H1 (cell line): Measurements from ENCODE around the gene ABLIM1. TPM values are rescaled to one million over a fixed set of nuclear protein-coding genes. Genes with fewer than 3 reads are reported as not detected.

Experiments used
- CTCF ChIA-PET: fragments of 300-600 bp; sonication (Branson Sonifier 250); formaldehyde crosslinking; loops from one replicate; lab custom pipeline; 2021; ENCODE audit not compliant: partially characterized antibody; lab: Charles Lee
- POLR2A ChIA-PET: fragments of 300-600 bp; sonication (Branson Sonifier 250); formaldehyde crosslinking; loops from one replicate; lab custom pipeline; 2021; ENCODE audit warnings: inconsistent platforms; ENCODE audit not compliant: partially characterized antibody; lab: Charles Lee
- DNase-seq, 2 experiments: peaks; one replicate each; pipeline versions ENCODE4 v3.0.0 to v3.0.0-alpha.2; 2010 to 2022; ENCODE audit warnings: low spot score in 2 of 2, low read depth in 1 of 2, mixed read lengths in 1 of 2
- FAIRE-seq: peaks from 2 replicates; lab custom pipeline; 2011; peaks lifted over from hg19 to GRCh38; lab: Jason Lieb, UNC
- H2AFZ ChIP-seq: 2 replicates; pipeline ENCODE4 v1.8.1; 2012; ENCODE audit warnings: low read length, inconsistent platforms
- H2AK5ac ChIP-seq: 2 replicates; pipeline ENCODE4 v1.6.1; 2013; ENCODE audit warnings: low read depth, low read length
- H2BK120ac ChIP-seq: replicated peaks from 2 replicates; pipeline ENCODE3; 2013; ENCODE audit warnings: low read depth, low read length, inconsistent platforms
- H2BK12ac ChIP-seq: 2 replicates; pipeline ENCODE4 v1.6.1; 2013; ENCODE audit warnings: low read depth, low read length
- H2BK15ac ChIP-seq: 2 replicates; pipeline ENCODE4 v1.6.1; 2013; ENCODE audit warnings: low read length
- H2BK20ac ChIP-seq: 2 replicates; pipeline ENCODE4 v1.6.1; 2013; ENCODE audit warnings: low read length
- H2BK5ac ChIP-seq: 2 replicates; pipeline ENCODE4 v1.6.1; 2013; ENCODE audit warnings: low read depth, low read length
- H3K14ac ChIP-seq: 2 replicates; pipeline ENCODE4 v1.6.1; 2013; ENCODE audit warnings: inconsistent platforms; ENCODE audit not compliant: insufficient read length
- H3K18ac ChIP-seq: 2 replicates; pipeline ENCODE4 v1.6.1; 2013; ENCODE audit warnings: low read length; ENCODE audit errors: extremely low read depth
- H3K23ac ChIP-seq: 2 replicates; pipeline ENCODE4 v1.6.1; 2013; ENCODE audit warnings: inconsistent platforms; ENCODE audit not compliant: insufficient read length
- H3K23me2 ChIP-seq: 2 replicates; pipeline ENCODE4 v1.6.1; 2013; ENCODE audit warnings: low read depth, low read length
- H3K27ac ChIP-seq: 2 replicates; pipeline ENCODE4 v1.6.1; 2011; ENCODE audit warnings: low read depth, low read length, inconsistent platforms
- H3K27me3 ChIP-seq, 4 experiments: replicated peaks in 1 of 4; 1 replicate in 1 of 4; 2 replicates in 3 of 4; pipeline versions ENCODE4 v1.6.1 to v1.8.1; 2011 to 2013; ENCODE audit warnings: low read length in 3 of 4, mild to moderate bottlenecking in 3 of 4, inconsistent platforms in 2 of 4, mixed read lengths in 2 of 4, moderate library complexity in 1 of 4; ENCODE audit not compliant: control insufficient read depth in 3 of 4, insufficient read depth in 3 of 4; ENCODE audit errors: extremely low read depth in 1 of 4
- H3K36me3 ChIP-seq, 4 experiments: 2 replicates each; pipeline versions ENCODE4 v1.6.1 to v1.8.1; 2011 to 2013; ENCODE audit warnings: mild to moderate bottlenecking in 4 of 4, low read length in 3 of 4, moderate library complexity in 2 of 4, control low read depth in 1 of 4, inconsistent platforms in 1 of 4; ENCODE audit not compliant: insufficient read depth in 4 of 4, control insufficient read depth in 2 of 4
- H3K4ac ChIP-seq: replicated peaks from 2 replicates; pipeline ENCODE3; 2013; ENCODE audit warnings: low read length, low read depth, mixed read lengths, inconsistent platforms; ENCODE audit not compliant: insufficient read length
- H3K4me1 ChIP-seq, 4 experiments: replicated peaks in 1 of 4; 1 replicate in 1 of 4; 2 replicates in 3 of 4; pipeline versions ENCODE4 v1.6.1 to v1.8.1; 2011 to 2013; ENCODE audit warnings: low read length in 3 of 4, inconsistent platforms in 2 of 4, mixed read lengths in 1 of 4; ENCODE audit not compliant: insufficient read depth in 4 of 4, control insufficient read depth in 3 of 4
- H3K4me2 ChIP-seq, 2 experiments: 2 replicates each; pipeline versions ENCODE4 v1.6.1 to v1.8.1; 2011 to 2013; ENCODE audit warnings: low read depth in 2 of 2, low read length in 2 of 2, control low read depth in 1 of 2, inconsistent platforms in 1 of 2, mild to moderate bottlenecking in 1 of 2; ENCODE audit not compliant: insufficient read depth in 1 of 2
- H3K4me3 ChIP-seq, 4 experiments: fragments of 200-600, 300-600 bp in 1 of 4; sonication (generic), shearing (Covaris generic), sonication (Bioruptor Twin) in 1 of 4; 2 replicates each; pipeline versions ENCODE4 v1.5.1 to v1.8.1; 2011 to 2016; ENCODE audit warnings: low read length in 4 of 4, low read depth in 3 of 4, control low read depth in 2 of 4, inconsistent platforms in 2 of 4, mild to moderate bottlenecking in 2 of 4, mixed read lengths in 1 of 4, moderate library complexity in 1 of 4; ENCODE audit not compliant: insufficient read depth in 2 of 4; ENCODE audit errors: extremely low read depth in 1 of 4
- H3K56ac ChIP-seq: replicated peaks from 2 replicates; pipeline ENCODE3; 2013; ENCODE audit warnings: low read depth, mild to moderate bottlenecking, mixed read lengths, low read length, inconsistent platforms; ENCODE audit not compliant: insufficient read length
- H3K79me1 ChIP-seq: 2 replicates; pipeline ENCODE4 v1.6.1; 2013; ENCODE audit warnings: low read depth, low read length, control low read depth
- H3K79me2 ChIP-seq, 2 experiments: 2 replicates each; pipeline versions ENCODE4 v1.6.1 to v1.8.1; 2012 to 2013; ENCODE audit warnings: low read length in 2 of 2, mild to moderate bottlenecking in 2 of 2, inconsistent platforms in 1 of 2; ENCODE audit not compliant: insufficient read depth in 2 of 2, control insufficient read depth in 1 of 2
- H3K9ac ChIP-seq, 4 experiments: replicated peaks in 1 of 4; 1 replicate in 1 of 4; 2 replicates in 3 of 4; pipeline versions ENCODE4 v1.6.1 to v1.8.1; 2011 to 2013; ENCODE audit warnings: low read depth in 3 of 4, low read length in 3 of 4, control low read depth in 2 of 4, mild to moderate bottlenecking in 2 of 4, moderate library complexity in 2 of 4, inconsistent platforms in 1 of 4; ENCODE audit errors: extremely low read depth in 1 of 4
- H3K9me3 ChIP-seq, 2 experiments: 2 replicates each; pipeline versions ENCODE4 v1.6.1 to v1.8.1; 2012 to 2013; ENCODE audit warnings: mild to moderate bottlenecking in 2 of 2, moderate library complexity in 2 of 2, control low read depth in 1 of 2, inconsistent platforms in 1 of 2, low read depth in 1 of 2, low read length in 1 of 2, mixed read lengths in 1 of 2; ENCODE audit not compliant: insufficient read depth in 2 of 2
- H4K20me1 ChIP-seq, 2 experiments: replicated peaks in 1 of 2; 2 replicates each; pipeline versions ENCODE3 to v1.8.1; 2011 to 2013; ENCODE audit warnings: inconsistent platforms in 2 of 2, low read length in 2 of 2, mild to moderate bottlenecking in 1 of 2; ENCODE audit not compliant: insufficient read depth in 2 of 2, control insufficient read depth in 1 of 2
- H4K5ac ChIP-seq: 2 replicates; pipeline ENCODE4 v1.6.1; 2013; ENCODE audit warnings: low read length, low read depth, mixed read lengths, inconsistent platforms; ENCODE audit not compliant: insufficient read length
- H4K8ac ChIP-seq: 2 replicates; pipeline ENCODE4 v1.8.0; 2013; ENCODE audit warnings: mild to moderate bottlenecking, moderate library complexity, low read length, inconsistent platforms; ENCODE audit not compliant: insufficient read depth; ENCODE audit errors: extremely low read depth
- H4K91ac ChIP-seq: replicated peaks from 2 replicates; pipeline ENCODE3; 2013; ENCODE audit warnings: low read length, mixed read lengths, inconsistent platforms; ENCODE audit not compliant: insufficient read length
- ASH2L ChIP-seq: fragments of 200-600, 300-600 bp; sonication (generic); IDR thresholded peaks from one replicate; pipeline ENCODE4 v1.7.1; 2017; ENCODE audit warnings: low read length
- BRCA1 ChIP-seq: IDR thresholded peaks from 2 replicates; pipeline ENCODE4 v1.6.1; 2012; ENCODE audit warnings: low read depth, low read length, improper control_type of control experiment
- CBX8 ChIP-seq: fragments of 300-800, 300-1000 bp; sonication (generic); IDR thresholded peaks from 2 replicates; pipeline ENCODE4 v1.7.1; 2016; ENCODE audit warnings: low read depth, low read length, borderline replicate concordance
- CHD1 ChIP-seq: IDR thresholded peaks from 2 replicates; pipeline ENCODE4 v1.6.1; 2012; ENCODE audit warnings: low read depth, low read length, improper control_type of control experiment
- CHD2 ChIP-seq: IDR thresholded peaks from 2 replicates; pipeline ENCODE4 v1.6.1; 2012; ENCODE audit warnings: low read length, improper control_type of control experiment
- E2F6 ChIP-seq: IDR thresholded peaks from 2 replicates; pipeline ENCODE4 v1.6.1; 2012; ENCODE audit warnings: inconsistent platforms
- HDAC6 ChIP-seq: IDR thresholded peaks from one replicate; pipeline ENCODE4 v1.7.1; 2012; ENCODE audit warnings: low read depth, mild to moderate bottlenecking, inconsistent platforms, low read length, moderate library complexity
- KDM5A ChIP-seq: fragments of 200-600 bp; IDR thresholded peaks from 2 replicates; pipeline ENCODE4 v1.7.1; 2012; ENCODE audit warnings: mild to moderate bottlenecking, low read length, inconsistent platforms, mixed read lengths
- MAFK ChIP-seq: IDR thresholded peaks from 2 replicates; pipeline ENCODE4 v1.6.1; 2012; ENCODE audit warnings: low read depth, mild to moderate bottlenecking, improper control_type of control experiment, low read length
- MAX ChIP-seq: IDR thresholded peaks from 2 replicates; pipeline ENCODE4 v1.6.1; 2012; ENCODE audit warnings: inconsistent platforms
- NANOG ChIP-seq: IDR thresholded peaks from 2 replicates; pipeline ENCODE4 v1.6.1; 2011; ENCODE audit warnings: low read length, low read depth, mild to moderate bottlenecking, inconsistent platforms; ENCODE audit not compliant: insufficient read depth, poor library complexity, severe bottlenecking
- NRF1 ChIP-seq: IDR thresholded peaks from 2 replicates; pipeline ENCODE4 v1.6.1; 2011; ENCODE audit warnings: mild to moderate bottlenecking, low read depth, low read length, improper control_type of control experiment
- POLR2A ChIP-seq, 2 experiments: IDR thresholded peaks; 1 replicate in 1 of 2; 2 replicates in 1 of 2; pipeline ENCODE4 v1.6.1; 2011; ENCODE audit warnings: low read depth in 2 of 2, low read length in 2 of 2, mild to moderate bottlenecking in 2 of 2; ENCODE audit errors: control extremely low read depth in 1 of 2
- SIN3A ChIP-seq, 2 experiments: IDR thresholded peaks in 1 of 2; conservative IDR thresholded peaks in 1 of 2; 2 replicates each; pipeline ENCODE4 v1.6.1; 2011 to 2012; ENCODE audit warnings: low read length in 2 of 2, improper control_type of control experiment in 1 of 2, low read depth in 1 of 2, mild to moderate bottlenecking in 1 of 2
- SP4 ChIP-seq: IDR thresholded peaks from 2 replicates; pipeline ENCODE4 v1.6.1; 2012; ENCODE audit warnings: low read length, inconsistent platforms
- WGBS, 2 experiments: shearing (Covaris generic) in 1 of 2; methylation state at CpG; one replicate each; pipeline versions ENCODE4 v1.1.6 to v1.1.7; 2013 to 2015; ENCODE audit warnings: low lambda C conversion rate in 2 of 2, mixed read lengths in 2 of 2, inconsistent platforms in 1 of 2, low coverage in 1 of 2, missing lambda C conversion rate in 1 of 2; ENCODE audit not compliant: insufficient replicate concordance in 2 of 2, insufficient coverage in 1 of 2, insufficient read length in 1 of 2; ENCODE audit errors: extremely low coverage in 1 of 2, missing lambda C conversion rate in 1 of 2; 5-methylcytosine and 5-hydroxymethylcytosine counted together
- polyA plus RNA-seq, 7 experiments: library from polyadenylated mRNA; depleted of rRNA in 3 of 7; stranded (reverse) in 5 of 7; unstranded in 2 of 7; fragments of >200 nt in 5 of 7; fragments of 200-250 nt in 2 of 7; gene quantifications; 1 replicate in 5 of 7; 2 replicates in 1 of 7; 4 replicates in 1 of 7; pipeline versions ENCODE4 v1.2.1 to v1.2.3, GENCODE V29; 2011 to 2013; ENCODE audit warnings: missing spikeins in 2 of 7, mixed read lengths in 2 of 7
- total RNA-seq: library from RNA; stranded (reverse); fragmentation: NEBNext Ultra II Directional; extraction: Animal tissue kit (Norgen Biotek cat#: 25700); gene quantifications from 2 replicates; pipeline ENCODE4 v1.2.1, GENCODE V29; 2021

ABLIM1 gene
- total and polyA plus RNA-seq, 2 of the 8 experiments (the other 6 are each of a cell fraction or from before 2014, with no cell fraction given) = 51.2 to 51.7 TPM

- no peaks in the 10 kb centered on the region for H3K23me2 ChIP-seq
- no peaks in the 10 kb centered on the region for H4K20me1 ChIP-seq
- no peak overlapping the region for H2BK120ac ChIP-seq
- no peak overlapping the region for H3K56ac ChIP-seq
- no peak overlapping the region for H2BK15ac ChIP-seq
- peaks cover 0 to 10% (median 4%) of the 10 kb centered on the region in 4 experiments; a peak in 4 of 7 replicates for H3K4me1 ChIP-seq
- no peak overlapping the region for H2BK20ac ChIP-seq
- no peaks in the 10 kb centered on the region; a peak in 2 of 7 replicates for H3K27me3 ChIP-seq
- H4K8ac ChIP-seq = no peak overlapping the region
- no peaks in the 10 kb centered on the region for H3K79me1 ChIP-seq
- no peak overlapping the region for H4K91ac ChIP-seq
- 0 out of 2 replicates have a peak overlapping the region, but pooled peaks have one; percentile 20 for H3K18ac ChIP-seq
- no peak overlapping the region for H3K4me3 ChIP-seq
- no peak overlapping the region for H2BK12ac ChIP-seq
- no peak overlapping the region for H4K5ac ChIP-seq
- H3K23ac ChIP-seq = no peak overlapping the region
- ChIA-PET CTCF (interaction anchor here (0.6 to 11.5 kb wide), 4 partner anchors 21 to 298 kb away, joined by 3 to 209 read pairs (median 8); no protein-coding TSS in a partner anchor), POLR2A (no interaction called here)
- 83% methylated on average over 11 of the region's 11 CpGs; no CpG with 5 or more reads in 1 of the 2 experiments for WGBS, 2 experiments
- H2AK5ac ChIP-seq = no peak overlapping the region
- no peak overlapping the region for H3K27ac ChIP-seq
- no peaks in the 10 kb centered on the region for H3K79me2 ChIP-seq
- peak overlapping the region; percentile 43 for H2AFZ ChIP-seq
- FAIRE-seq (no peak), DNase-seq (no peak)
- H3K4ac ChIP-seq = no peak overlapping the region
- H2BK5ac ChIP-seq = no peak overlapping the region
- no peaks in the 10 kb centered on the region for H3K36me3 ChIP-seq
- no peak overlapping the region for H3K9ac ChIP-seq
- no peak overlapping the region for H3K4me2 ChIP-seq
- H3K14ac ChIP-seq = no peak overlapping the region
- H3K9me3 ChIP-seq = no peaks in the 10 kb centered on the region
- TF ChIP-seq CHD2 (no peak), HDAC6 (no peak), E2F6 (no peak), CBX8 (no peak), MAFK (no peak), MAX (no peak), KDM5A (no peak), ASH2L (no peak), CHD1 (no peak), POLR2A (IDR thresholded peaks at IDR 0.05; ENCODE audit: control extremely low read depth in 1 of 2, low read depth in 2 of 2, low read length in 2 of 2) (no peak), BRCA1 (no peak), SP4 (no peak), NANOG (no peak), NRF1 (no peak), SIN3A (conservative IDR thresholded peaks at IDR 0.05 in 1 of 2, IDR thresholded peaks at IDR 0.05 in 1 of 2; ENCODE audit: low read depth in 1 of 2, low read length in 2 of 2) (no peak)
These were observed 264.6 kb downstream of the ABLIM1 start for GRCh38 chr10:114393482-114393881.
